Skeletal muscle satellite cell (primary cell): ENCODE measurements around the gene LCNL1.

ENCODE experiments used
- H3K27me3 ChIP-seq: 2 replicates; pipeline ENCODE4 v1.7.0; 2013; ENCODE audit warnings: low read length; ENCODE audit not compliant: control insufficient read depth, insufficient read depth
- H3K36me3 ChIP-seq: 2 replicates; pipeline ENCODE4 v1.7.0; 2013; ENCODE audit warnings: mild to moderate bottlenecking, control low read depth, low read length; ENCODE audit not compliant: insufficient read depth
- H3K4me1 ChIP-seq: 2 replicates; pipeline ENCODE4 v1.7.0; 2013; ENCODE audit warnings: low read length; ENCODE audit not compliant: control insufficient read depth, insufficient read depth
- H3K4me2 ChIP-seq: 2 replicates; pipeline ENCODE4 v1.7.0; 2013; ENCODE audit warnings: mild to moderate bottlenecking, low read length
- H3K4me3 ChIP-seq: 2 replicates; pipeline ENCODE4 v1.7.0; 2013; ENCODE audit warnings: low read length
- H3K9ac ChIP-seq: 2 replicates; pipeline ENCODE4 v1.7.0; 2013; ENCODE audit warnings: mild to moderate bottlenecking, low read depth, low read length, moderate library complexity
- H3K9me3 ChIP-seq: replicated peaks from 2 replicates; pipeline ENCODE4 v1.7.0; 2013; ENCODE audit warnings: mild to moderate bottlenecking, control low read depth, low read length

The LCNL1 gene

GRCh38 chr9:137019891-137020683 is 37.3 kb downstream of the LCNL1 start:
- Histone ChIP-seq H3K4me1 (peaks cover 11% of the 10 kb centered on the region), H3K9ac (no peak overlapping the region), H3K4me3 (no peak overlapping the region), H3K4me2 (no peak overlapping the region), H3K9me3 (no peaks in the 10 kb centered on the region), H3K27me3 (no peaks in the 10 kb centered on the region), H3K36me3 (peaks cover 9% of the 10 kb centered on the region)

DNA sequence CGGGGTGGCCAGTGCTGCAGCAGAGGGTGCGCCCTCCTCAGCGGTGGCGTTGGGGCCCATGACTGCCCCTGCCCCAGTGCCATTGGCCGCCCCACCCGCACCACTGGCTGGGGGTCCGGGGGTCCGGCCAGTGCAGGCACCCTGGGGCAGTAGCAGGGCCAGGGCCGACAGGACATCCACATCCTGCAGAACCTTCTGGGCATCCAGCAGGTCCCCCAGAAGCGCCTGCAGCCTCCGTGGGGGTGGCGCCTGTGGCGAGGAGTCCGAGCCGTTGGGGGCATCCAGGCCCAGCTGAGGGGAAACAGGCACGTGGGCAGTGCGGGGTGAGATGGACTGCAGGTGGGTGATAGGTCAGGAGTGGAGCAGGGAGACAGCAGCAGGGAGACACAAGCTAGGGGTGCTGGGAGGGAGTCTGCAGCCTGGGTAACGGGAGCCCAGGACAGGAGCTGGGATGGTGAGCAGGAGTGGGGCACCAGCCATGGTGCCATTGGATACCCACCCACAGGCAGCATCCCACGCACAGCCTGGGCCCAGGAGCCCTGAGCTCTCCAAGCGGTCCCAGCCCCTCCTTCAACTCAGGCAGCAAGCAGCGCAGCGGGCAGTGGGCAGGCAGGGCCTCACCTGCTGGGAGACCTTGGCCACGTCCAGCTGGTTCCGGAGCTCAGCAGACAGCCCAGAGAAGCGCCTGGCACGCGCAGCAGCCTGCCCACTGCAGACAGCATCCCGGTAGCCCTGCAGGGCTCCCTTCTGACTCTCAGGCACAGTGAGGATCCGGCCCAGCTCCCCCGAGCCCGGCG is 38.2 kb downstream of the LCNL1 start:
- no peak overlapping the region for H3K4me2 ChIP-seq
- peaks cover 8% of the 10 kb centered on the region for H3K36me3 ChIP-seq
- H3K9ac ChIP-seq: no peak overlapping the region
- no peak overlapping the region for H3K4me3 ChIP-seq
- H3K27me3 ChIP-seq: no peaks in the 10 kb centered on the region
- no peaks in the 10 kb centered on the region for H3K9me3 ChIP-seq
- peaks cover 20% of the 10 kb centered on the region for H3K4me1 ChIP-seq

- Histone ChIP-seq H3K27me3 (no peaks in the 10 kb centered on the region), H3K9ac (no peak overlapping the region), H3K4me2 (no peak overlapping the region), H3K4me1 (peaks cover 22% of the 10 kb centered on the region), H3K9me3 (no peaks in the 10 kb centered on the region), H3K4me3 (no peak overlapping the region), H3K36me3 (peaks cover 5% of the 10 kb centered on the region)
Measured at GRCh38 chr9:137021568-137021978, 38.8 kb downstream of the LCNL1 start.

DNA sequence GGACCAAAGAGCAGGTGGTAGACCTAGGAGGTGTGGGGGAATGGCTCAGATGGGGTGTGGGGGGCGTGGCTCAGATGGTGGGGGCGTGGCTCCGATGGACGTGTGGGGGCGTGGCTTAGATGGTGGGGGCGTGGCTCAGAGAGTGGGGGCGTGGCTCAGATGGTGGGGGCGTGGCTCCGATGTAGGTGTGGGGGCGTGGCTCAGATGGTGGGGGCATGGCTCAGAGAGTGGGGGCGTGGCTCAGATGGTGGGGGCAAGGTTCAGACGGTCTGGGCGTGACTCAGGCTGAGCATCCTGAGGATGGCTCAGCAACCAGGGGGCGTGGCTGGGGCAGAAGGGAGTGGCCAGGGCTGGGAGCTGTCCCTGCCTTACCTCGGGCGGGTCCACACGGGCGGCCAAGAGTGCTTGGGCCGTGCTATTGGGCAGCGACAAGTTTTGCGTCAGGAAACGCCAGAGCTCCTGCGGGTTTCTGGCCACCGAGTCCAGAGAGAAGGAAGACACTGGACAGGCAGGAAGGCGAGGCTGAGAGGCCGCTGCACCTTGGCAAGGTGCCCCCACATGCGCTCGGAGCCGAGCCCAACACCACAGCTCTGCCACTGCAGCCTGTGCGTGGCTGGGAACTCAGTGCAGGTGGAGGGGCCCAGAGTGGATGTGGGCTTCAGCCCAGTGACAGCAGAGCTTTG is 39.3 kb downstream of the LCNL1 start:
- Histone ChIP-seq H3K36me3 (peaks cover 3% of the 10 kb centered on the region), H3K9ac (no peak overlapping the region), H3K4me3 (no peak overlapping the region), H3K27me3 (no peaks in the 10 kb centered on the region), H3K4me2 (no peak overlapping the region), H3K9me3 (no peaks in the 10 kb centered on the region), H3K4me1 (peaks cover 28% of the 10 kb centered on the region)

- no peaks in the 10 kb centered on the region for H3K27me3 ChIP-seq
- no peaks in the 10 kb centered on the region for H3K36me3 ChIP-seq
- peaks cover 33% of the 10 kb centered on the region for H3K4me1 ChIP-seq
- H3K4me2 ChIP-seq: no peak overlapping the region
- H3K9ac ChIP-seq: no peak overlapping the region
- H3K9me3 ChIP-seq: no peaks in the 10 kb centered on the region
- H3K4me3 ChIP-seq: no peak overlapping the region
Measured at GRCh38 chr9:137022662-137023008, 39.8 kb downstream of the LCNL1 start.

DNA sequence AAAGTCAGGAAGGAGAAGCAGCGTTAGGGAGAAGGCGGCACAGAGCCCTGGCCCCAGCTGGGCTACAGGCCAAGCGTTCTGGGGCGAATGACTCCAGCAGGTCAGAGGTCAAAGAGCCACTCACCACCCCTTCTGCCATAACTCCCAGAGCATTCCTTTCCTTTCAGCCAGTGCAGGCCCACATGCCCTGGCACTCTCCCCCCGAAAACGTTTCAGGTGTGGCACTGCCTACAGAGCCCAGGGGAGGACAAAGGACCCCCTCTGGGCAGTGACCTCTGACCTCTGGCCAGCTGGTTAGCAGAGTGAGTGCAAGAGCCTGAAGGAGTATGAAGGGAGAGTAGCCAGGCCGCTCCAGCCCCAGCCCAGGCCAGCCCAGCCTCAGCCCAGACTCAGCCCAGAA is 40.4 kb downstream of the LCNL1 start:
- H3K9ac ChIP-seq: no peak overlapping the region

DNA sequence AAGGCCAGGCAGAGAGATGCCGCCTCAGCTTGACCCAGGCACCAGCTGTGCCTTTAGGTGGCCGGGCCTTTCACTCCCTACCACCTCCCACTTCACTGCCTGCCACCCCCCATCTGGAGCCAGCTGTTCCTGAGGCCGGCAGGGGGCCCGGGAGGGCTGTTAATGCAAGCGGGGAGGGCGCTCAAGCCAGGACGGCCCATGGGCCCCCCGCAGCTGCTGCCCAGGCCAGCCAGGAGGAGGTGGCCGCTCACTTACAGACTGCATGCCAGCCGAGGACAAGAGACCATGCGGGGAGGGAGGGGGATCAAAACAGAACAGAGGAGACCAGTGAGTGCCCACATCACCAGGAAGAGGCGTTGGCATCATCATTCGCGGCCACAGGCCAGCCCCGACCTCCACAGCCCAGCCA is 40.8 kb downstream of the LCNL1 start:
- Histone ChIP-seq H3K4me2 (no peak overlapping the region), H3K4me1 (peaks cover 37% of the 10 kb centered on the region), H3K9ac (no peak overlapping the region), H3K9me3 (no peaks in the 10 kb centered on the region), H3K36me3 (no peaks in the 10 kb centered on the region), H3K27me3 (no peaks in the 10 kb centered on the region), H3K4me3 (no peak overlapping the region)

More for the DNA sequence above, 40.4 kb downstream of the LCNL1 start:
- Histone ChIP-seq H3K27me3 (no peaks in the 10 kb centered on the region), H3K36me3 (no peaks in the 10 kb centered on the region), H3K4me1 (peaks cover 33% of the 10 kb centered on the region), H3K4me3 (no peak overlapping the region), H3K9me3 (no peaks in the 10 kb centered on the region), H3K4me2 (no peak overlapping the region)

GRCh38 chr9:137025517-137025966 is 42.7 kb downstream of the LCNL1 start:
- peaks cover 44% of the 10 kb centered on the region for H3K4me1 ChIP-seq

GRCh38 chr9:137026384-137026783 is 43.6 kb downstream of the LCNL1 start:
- Histone ChIP-seq H3K4me2 (peak overlapping the region; percentile 91), H3K36me3 (no peaks in the 10 kb centered on the region), H3K9ac (no peak overlapping the region), H3K4me3 (no peak overlapping the region), H3K9me3 (no peaks in the 10 kb centered on the region), H3K27me3 (peaks cover 6% of the 10 kb centered on the region), H3K4me1 (peaks cover 49% of the 10 kb centered on the region)

More at GRCh38 chr9:137025517-137025966, 42.7 kb downstream of the LCNL1 start:
- Histone ChIP-seq H3K9ac (no peak overlapping the region), H3K4me3 (no peak overlapping the region), H3K9me3 (no peaks in the 10 kb centered on the region), H3K36me3 (no peaks in the 10 kb centered on the region), H3K27me3 (no peaks in the 10 kb centered on the region), H3K4me2 (peak overlapping the region; percentile 40)

DNA sequence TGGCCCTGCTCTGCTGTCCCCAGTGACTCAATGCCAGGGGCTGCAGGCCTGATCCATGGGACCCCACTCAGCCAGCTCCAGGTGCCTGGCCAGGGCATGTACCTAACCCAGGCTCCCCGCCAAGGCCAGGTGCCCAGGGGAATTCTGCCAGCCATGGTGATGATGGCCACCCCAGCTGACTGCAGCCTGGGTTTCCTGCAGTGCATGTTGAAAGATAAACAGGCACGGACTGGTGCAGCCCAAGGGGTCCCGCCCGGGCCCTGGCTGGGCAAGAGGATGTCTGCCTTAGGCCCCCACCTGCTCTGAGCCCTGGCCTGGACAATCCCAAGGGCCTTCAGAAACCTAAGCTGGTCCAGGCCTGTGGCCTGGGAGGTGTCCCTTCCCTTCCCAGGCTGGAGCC is 44.0 kb downstream of the LCNL1 start:
- peaks cover 6% of the 10 kb centered on the region for H3K27me3 ChIP-seq
- H3K4me2 ChIP-seq: peak overlapping the region; percentile 91
- no peaks in the 10 kb centered on the region for H3K9me3 ChIP-seq
- H3K4me1 ChIP-seq: peaks cover 49% of the 10 kb centered on the region
- no peak overlapping the region for H3K9ac ChIP-seq
- H3K36me3 ChIP-seq: no peaks in the 10 kb centered on the region
- H3K4me3 ChIP-seq: peak overlapping the region; percentile 71
